SK-N-SH (cell line): ENCODE results near the gene KIF18B. TPM values are rescaled to one million over a fixed set of nuclear protein-coding genes. Genes with fewer than 3 reads are reported as not detected.

Experiments used
- CTCF ChIA-PET: fragments of 300-600, 350-600 bp; formaldehyde crosslinking; extraction: SDS; loops from one replicate; lab custom pipeline; 2021; lab: Yijun Ruan, JAX
- POLR2A ChIA-PET: fragments of 350-600 bp; sonication (Branson Sonifier 250); formaldehyde crosslinking; extraction: SDS; loops from one replicate; lab custom pipeline; 2020; ENCODE audit warnings: antibody characterized with exemption, inconsistent platforms; lab: Yijun Ruan, JAX
- DNase-seq: peaks from one replicate; pipeline ENCODE4 v3.0.0; 2012
- H2AFZ ChIP-seq: fragments of 200-600 bp; sonication (generic); 2 replicates; pipeline ENCODE4 v1.8.1; 2016; ENCODE audit warnings: antibody characterized with exemption, mild to moderate bottlenecking, low read depth
- H3F3A ChIP-seq: fragments of 200-600 bp; sonication (generic); replicated peaks from 2 replicates; pipeline ENCODE3; 2016; ENCODE audit warnings: antibody characterized with exemption, mild to moderate bottlenecking; ENCODE audit not compliant: insufficient read depth
- H3K27ac ChIP-seq, 2 experiments: fragments of 200-500 bp in 1 of 2; fragments of 200-600 bp in 1 of 2; sonication (Bioruptor generic) in 1 of 2; sonication (generic), shearing (Covaris generic) in 1 of 2; 2 replicates each; pipeline versions ENCODE4 v1.5.1 to v1.6.1; 2014 to 2016; ENCODE audit warnings: low read depth in 2 of 2, inconsistent platforms in 1 of 2, low read length in 1 of 2, mild to moderate bottlenecking in 1 of 2, mixed read lengths in 1 of 2
- H3K27me3 ChIP-seq: fragments of 200-600 bp; sonication (generic), shearing (Covaris generic); 2 replicates; pipeline ENCODE4 v1.6.1; 2016; ENCODE audit warnings: mixed run types; ENCODE audit not compliant: insufficient read depth
- H3K36me3 ChIP-seq, 2 experiments: fragments of 200-500 bp in 1 of 2; fragments of 200-600 bp in 1 of 2; sonication (Bioruptor generic) in 1 of 2; sonication (generic) in 1 of 2; replicated peaks in 1 of 2; 2 replicates each; pipeline versions ENCODE3 to v1.5.1; 2014 to 2016; ENCODE audit warnings: low read length in 1 of 2, mild to moderate bottlenecking in 1 of 2; ENCODE audit not compliant: insufficient read depth in 2 of 2, control insufficient read depth in 1 of 2
- H3K4me1 ChIP-seq, 2 experiments: fragments of 200-500 bp in 1 of 2; fragments of 200-600 bp in 1 of 2; sonication (Bioruptor generic) in 1 of 2; sonication (generic), shearing (Covaris generic) in 1 of 2; 2 replicates each; pipeline versions ENCODE4 v1.5.1 to v1.6.1; 2014 to 2016; ENCODE audit warnings: low read depth in 1 of 2, low read length in 1 of 2, mixed run types in 1 of 2; ENCODE audit not compliant: insufficient read depth in 2 of 2, control insufficient read depth in 1 of 2
- H3K4me2 ChIP-seq: fragments of 200-600 bp; sonication (generic), shearing (Covaris generic); 2 replicates; pipeline ENCODE4 v1.6.1; 2017; ENCODE audit warnings: mixed run types
- H3K4me3 ChIP-seq, 2 experiments: fragments of 200-500 bp in 1 of 2; fragments of 200-600 bp in 1 of 2; sonication (Bioruptor generic) in 1 of 2; sonication (generic), shearing (Covaris generic) in 1 of 2; 2 replicates each; pipeline versions ENCODE4 v1.5.1 to v1.8.1; 2014 to 2016; ENCODE audit warnings: low read depth in 2 of 2, inconsistent platforms in 1 of 2, low read length in 1 of 2, mild to moderate bottlenecking in 1 of 2, mixed read lengths in 1 of 2, moderate library complexity in 1 of 2
- H3K79me2 ChIP-seq: fragments of 200-600 bp; sonication (generic); 2 replicates; pipeline ENCODE4 v1.8.1; 2017; ENCODE audit warnings: mild to moderate bottlenecking; ENCODE audit not compliant: insufficient read depth
- H3K9ac ChIP-seq: fragments of 200-600 bp; sonication (generic); 2 replicates; pipeline ENCODE4 v1.6.1; 2017; ENCODE audit warnings: mixed run types
- H3K9me2 ChIP-seq: fragments of 200-600 bp; sonication (generic); 2 replicates; pipeline ENCODE4 v1.6.1; 2017; ENCODE audit warnings: mixed run types
- H3K9me3 ChIP-seq: fragments of 200-600 bp; sonication (generic); 2 replicates; pipeline ENCODE4 v1.6.1; 2017; ENCODE audit warnings: mixed run types, mild to moderate bottlenecking, moderate library complexity
- H4K20me1 ChIP-seq: fragments of 200-600 bp; sonication (generic); 2 replicates; pipeline ENCODE4 v1.6.1; 2017; ENCODE audit warnings: mild to moderate bottlenecking, mixed run types; ENCODE audit not compliant: insufficient read depth
- FOSL2 ChIP-seq: IDR thresholded peaks from 2 replicates; pipeline ENCODE4 v1.4.0; 2012; ENCODE audit warnings: low read depth, mild to moderate bottlenecking, moderate library complexity, borderline replicate concordance
- FOXJ3 ChIP-seq: sonication (generic); formaldehyde crosslinking; IDR thresholded peaks from 2 replicates; pipeline ENCODE4 v1.5.1; 2020; ENCODE audit warnings: mild to moderate bottlenecking, missing genetic modification reagents
- GABPA ChIP-seq: IDR thresholded peaks from 2 replicates; pipeline ENCODE4 v1.4.0; 2012; ENCODE audit warnings: low read depth, mild to moderate bottlenecking
- JUND ChIP-seq: IDR thresholded peaks from 2 replicates; pipeline ENCODE4 v1.4.0; 2012
- MXI1 ChIP-seq: IDR thresholded peaks from 2 replicates; pipeline ENCODE4 v1.6.1; 2012; ENCODE audit warnings: mild to moderate bottlenecking, low read depth, low read length, improper control_type of control experiment
- NFIC ChIP-seq: IDR thresholded peaks from 2 replicates; pipeline ENCODE4 v1.4.0; 2012; ENCODE audit warnings: borderline replicate concordance
- NRF1 ChIP-seq: IDR thresholded peaks from 2 replicates; pipeline ENCODE4 v1.6.1; 2012; ENCODE audit warnings: low read depth, mild to moderate bottlenecking, low read length
- POLR2AphosphoS5 ChIP-seq: IDR thresholded peaks from 2 replicates; pipeline ENCODE4 v1.6.1; 2012; ENCODE audit warnings: low read depth, low read length
- RCOR1 ChIP-seq: fragments of 150-350 bp; IDR thresholded peaks from 2 replicates; pipeline ENCODE4 v1.6.1; 2017; ENCODE audit warnings: antibody characterized with exemption, low read length
- RFX5 ChIP-seq: IDR thresholded peaks from 2 replicates; pipeline ENCODE4 v1.6.1; 2012; ENCODE audit warnings: mild to moderate bottlenecking, improper control_type of control experiment, low read length
- RXRA ChIP-seq: IDR thresholded peaks from 2 replicates; pipeline ENCODE4 v1.4.0; 2012; ENCODE audit warnings: low read depth, mild to moderate bottlenecking, borderline replicate concordance
- SMC3 ChIP-seq: IDR thresholded peaks from 2 replicates; pipeline ENCODE4 v1.6.1; 2012; ENCODE audit warnings: low read depth, low read length, improper control_type of control experiment
- TEAD4 ChIP-seq: IDR thresholded peaks from 2 replicates; pipeline ENCODE4 v1.4.0; 2012; ENCODE audit warnings: mild to moderate bottlenecking, borderline replicate concordance; ENCODE audit not compliant: insufficient read depth
- WGBS: methylation state at CpG from one replicate; pipeline ENCODE4 v1.1.6; 2017; ENCODE audit warnings: low lambda C conversion rate; 5-methylcytosine and 5-hydroxymethylcytosine counted together
- polyA plus RNA-seq, 3 experiments: library from polyadenylated mRNA; depleted of rRNA; stranded (reverse); fragments of >200 nt; gene quantifications; 2 replicates each; pipeline ENCODE4 v1.2.3, GENCODE V29; 2012
- TF ChIP-seq, protein P1 (sequence below): IDR thresholded peaks from 2 replicates; pipeline ENCODE4; 2012
- TF ChIP-seq, protein P2 (sequence below): IDR thresholded peaks from 2 replicates; pipeline ENCODE4 v1.4.0; 2012; ENCODE audit warnings: low read depth
- TF ChIP-seq, protein P3 (sequence below): IDR thresholded peaks from 2 replicates; pipeline ENCODE4 v1.6.1; 2012; ENCODE audit warnings: mild to moderate bottlenecking, low read depth, low read length, moderate library complexity

Gene KIF18B
- polyA plus RNA-seq, 1 of the 3 experiments (the other 2 are of a cell fraction) = 14.7 TPM

DNA sequence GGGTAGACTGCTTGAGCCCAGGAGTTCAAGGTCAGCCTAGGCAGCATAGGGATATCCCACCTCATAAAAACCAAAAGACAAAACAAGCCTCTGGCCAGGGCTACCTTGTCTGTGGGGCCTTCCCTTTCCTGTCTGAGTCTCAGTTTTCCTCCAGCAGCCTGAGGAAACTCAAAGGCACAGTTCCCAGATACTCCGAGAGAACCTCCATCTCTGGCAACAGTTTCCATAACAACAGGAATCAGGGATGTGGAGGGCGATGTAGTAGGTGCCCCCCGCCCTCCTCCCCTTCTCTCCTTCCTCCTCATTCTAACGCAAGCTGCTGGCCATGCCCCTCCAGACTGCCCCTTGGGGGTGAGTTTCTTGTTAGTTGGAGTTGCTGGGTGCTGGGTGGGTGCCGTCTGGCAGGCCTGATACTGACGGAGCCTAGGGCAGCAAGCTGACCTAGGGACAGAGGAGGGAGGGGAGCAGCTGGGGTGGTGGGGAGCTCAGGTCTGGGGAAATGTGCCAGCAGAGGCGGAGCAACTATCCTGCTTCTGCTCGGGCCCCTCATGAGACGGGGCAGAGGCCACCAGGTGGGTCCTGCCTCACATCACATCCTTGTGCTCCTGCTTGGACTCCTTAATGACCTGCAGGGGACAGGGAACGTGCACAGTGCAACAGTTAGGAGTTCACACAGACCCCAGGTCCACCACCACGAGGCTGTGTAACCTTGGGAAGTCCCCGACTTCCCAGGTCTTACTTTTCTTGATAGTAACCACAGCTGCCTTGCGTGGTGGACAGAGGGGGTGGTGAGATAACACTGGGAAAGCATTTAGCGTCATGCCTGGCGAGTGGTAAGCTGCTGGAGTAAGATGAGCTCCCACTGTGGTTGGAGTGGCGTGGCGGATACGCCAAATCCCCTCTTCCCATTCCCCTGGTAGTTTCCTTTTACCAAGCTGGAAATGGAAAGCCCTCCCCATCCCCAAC is 40.5 kb downstream of the KIF18B start:
- Histone ChIP-seq H3K9me3 (no peaks in the 10 kb centered on the region), H4K20me1 (no peaks in the 10 kb centered on the region), H3K9ac (peak overlapping the region; percentile 36; the same call in 1 of the 2 replicates), H3K27ac (peak overlapping the region in 1 of 2 experiments; percentile 98; a peak in 2 of 4 replicates), H2AFZ (no peak overlapping the region), H3F3A (peaks cover 32% of the 10 kb centered on the region), H3K4me3 (no peak overlapping the region), H3K27me3 (no peaks in the 10 kb centered on the region), H3K9me2 (no peaks in the 10 kb centered on the region), H3K4me1 (peaks cover 9 to 40% of the 10 kb centered on the region in 2 experiments; a peak in 3 of 4 replicates), H3K4me2 (no peak overlapping the region; the same call in 1 of the 2 replicates), H3K79me2 (no peaks in the 10 kb centered on the region), H3K36me3 (no peaks in the 10 kb centered on the region)
- TF ChIP-seq NRF1 (no peak), RFX5 (no peak), SMC3 (no peak), POLR2AphosphoS5 (no peak), JUND (no peak), RXRA (no peak), MXI1 (no peak), RCOR1 (no peak), FOXJ3 (CRISPR knock-in tag) (no peak), GABPA (no peak), NFIC (no peak), FOSL2 (no peak), TEAD4 (no peak)
- TF ChIP-seq, protein P1, sequence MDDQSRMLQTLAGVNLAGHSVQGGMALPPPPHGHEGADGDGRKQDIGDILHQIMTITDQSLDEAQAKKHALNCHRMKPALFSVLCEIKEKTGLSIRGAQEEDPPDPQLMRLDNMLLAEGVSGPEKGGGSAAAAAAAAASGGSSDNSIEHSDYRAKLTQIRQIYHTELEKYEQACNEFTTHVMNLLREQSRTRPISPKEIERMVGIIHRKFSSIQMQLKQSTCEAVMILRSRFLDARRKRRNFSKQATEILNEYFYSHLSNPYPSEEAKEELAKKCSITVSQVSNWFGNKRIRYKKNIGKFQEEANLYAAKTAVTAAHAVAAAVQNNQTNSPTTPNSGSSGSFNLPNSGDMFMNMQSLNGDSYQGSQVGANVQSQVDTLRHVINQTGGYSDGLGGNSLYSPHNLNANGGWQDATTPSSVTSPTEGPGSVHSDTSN = no peak
- TF ChIP-seq, protein P2, sequence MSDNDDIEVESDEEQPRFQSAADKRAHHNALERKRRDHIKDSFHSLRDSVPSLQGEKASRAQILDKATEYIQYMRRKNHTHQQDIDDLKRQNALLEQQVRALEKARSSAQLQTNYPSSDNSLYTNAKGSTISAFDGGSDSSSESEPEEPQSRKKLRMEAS = no peak
- TF ChIP-seq, protein P3, sequence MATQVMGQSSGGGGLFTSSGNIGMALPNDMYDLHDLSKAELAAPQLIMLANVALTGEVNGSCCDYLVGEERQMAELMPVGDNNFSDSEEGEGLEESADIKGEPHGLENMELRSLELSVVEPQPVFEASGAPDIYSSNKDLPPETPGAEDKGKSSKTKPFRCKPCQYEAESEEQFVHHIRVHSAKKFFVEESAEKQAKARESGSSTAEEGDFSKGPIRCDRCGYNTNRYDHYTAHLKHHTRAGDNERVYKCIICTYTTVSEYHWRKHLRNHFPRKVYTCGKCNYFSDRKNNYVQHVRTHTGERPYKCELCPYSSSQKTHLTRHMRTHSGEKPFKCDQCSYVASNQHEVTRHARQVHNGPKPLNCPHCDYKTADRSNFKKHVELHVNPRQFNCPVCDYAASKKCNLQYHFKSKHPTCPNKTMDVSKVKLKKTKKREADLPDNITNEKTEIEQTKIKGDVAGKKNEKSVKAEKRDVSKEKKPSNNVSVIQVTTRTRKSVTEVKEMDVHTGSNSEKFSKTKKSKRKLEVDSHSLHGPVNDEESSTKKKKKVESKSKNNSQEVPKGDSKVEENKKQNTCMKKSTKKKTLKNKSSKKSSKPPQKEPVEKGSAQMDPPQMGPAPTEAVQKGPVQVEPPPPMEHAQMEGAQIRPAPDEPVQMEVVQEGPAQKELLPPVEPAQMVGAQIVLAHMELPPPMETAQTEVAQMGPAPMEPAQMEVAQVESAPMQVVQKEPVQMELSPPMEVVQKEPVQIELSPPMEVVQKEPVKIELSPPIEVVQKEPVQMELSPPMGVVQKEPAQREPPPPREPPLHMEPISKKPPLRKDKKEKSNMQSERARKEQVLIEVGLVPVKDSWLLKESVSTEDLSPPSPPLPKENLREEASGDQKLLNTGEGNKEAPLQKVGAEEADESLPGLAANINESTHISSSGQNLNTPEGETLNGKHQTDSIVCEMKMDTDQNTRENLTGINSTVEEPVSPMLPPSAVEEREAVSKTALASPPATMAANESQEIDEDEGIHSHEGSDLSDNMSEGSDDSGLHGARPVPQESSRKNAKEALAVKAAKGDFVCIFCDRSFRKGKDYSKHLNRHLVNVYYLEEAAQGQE = no peak
- ChIA-PET POLR2A (interaction anchor here (0.8 kb wide), 1 partner anchor 56 kb away, joined by 3 read pairs; no protein-coding TSS in a partner anchor), CTCF (interaction anchor here (0.7 to 2.4 kb wide), 7 partner anchors 13 to 244 kb away, joined by 3 to 13 read pairs (median 3); partner anchors contain the start of gene PLCD3)
- 91% methylated on average over 16 of the region's 18 CpGs for WGBS
- no peak for DNase-seq
